ENCODE measurements around the gene AHRR.
"Not testable (repeated sequence)": the region's sequence is repeated elsewhere in the genome, so short reads cannot be mapped to it uniquely, and the experiment has no call there.

GRCh38 chr5:402219-402614 lies 80.7 kb downstream of the AHRR start:
- TF ChIP-seq POLR2A, CTCF, POLR2AphosphoS5 (IDR thresholded peaks at IDR 0.05): not testable (repeated sequence)
